ENCODE results near the gene CHRNA9.

The CHRNA9 gene

GRCh38 chr4:40308528-40309122 is 26.5 kb upstream of the CHRNA9 start:
- DNase-seq (ENCODE audit: low spot score), result no peak

- peak; percentile 60 for DNase-seq (ENCODE audit: low spot score)
These were observed 25.8 kb upstream of the CHRNA9 start for GRCh38 chr4:40309250-40309774.

- DNase-seq (ENCODE audit: low spot score), result no peak
These were observed 24.9 kb upstream of the CHRNA9 start for GRCh38 chr4:40310225-40310624.

- DNase-seq (ENCODE audit: low spot score), result no peak
These were observed 23.3 kb upstream of the CHRNA9 start for GRCh38 chr4:40311811-40312346.

GRCh38 chr4:40314951-40315350 is 20.2 kb upstream of the CHRNA9 start:
- no peak for DNase-seq (ENCODE audit: low spot score)

- DNase-seq (ENCODE audit: low spot score), result no peak
These were observed 18.8 kb upstream of the CHRNA9 start for GRCh38 chr4:40316333-40316781.

- peak; percentile 79 for DNase-seq (ENCODE audit: low spot score)
These were observed 18.1 kb upstream of the CHRNA9 start for GRCh38 chr4:40316782-40317635.

GRCh38 chr4:40317916-40318658 is 17.0 kb upstream of the CHRNA9 start:
- no peak for DNase-seq (ENCODE audit: low spot score)

- DNase-seq (ENCODE audit: low spot score), result peak; percentile 10
These were observed 13.4 kb upstream of the CHRNA9 start for GRCh38 chr4:40321574-40322275.

- DNase-seq (ENCODE audit: low spot score), result no peak
These were observed 12.3 kb upstream of the CHRNA9 start for GRCh38 chr4:40322811-40323210.

- DNase-seq (ENCODE audit: low spot score), result no peak
These were observed 11.3 kb upstream of the CHRNA9 start for GRCh38 chr4:40323866-40324265.

- DNase-seq (ENCODE audit: low spot score), result peak; percentile 64
These were observed 9.6 kb upstream of the CHRNA9 start for GRCh38 chr4:40325406-40326019.

- DNase-seq (ENCODE audit: low spot score), result no peak
These were observed 7.8 kb upstream of the CHRNA9 start for GRCh38 chr4:40327340-40327739.

- no peak for DNase-seq (ENCODE audit: low spot score)
These were observed 6.8 kb upstream of the CHRNA9 start for GRCh38 chr4:40328383-40328782.

- no peak for DNase-seq (ENCODE audit: low spot score)
These were observed 5.3 kb upstream of the CHRNA9 start for GRCh38 chr4:40329805-40330204.

- DNase-seq (ENCODE audit: low spot score), result no peak
These were observed 4.6 kb upstream of the CHRNA9 start for GRCh38 chr4:40330536-40330935.

- no peak for DNase-seq (ENCODE audit: low spot score)
These were observed 3.9 kb upstream of the CHRNA9 start for GRCh38 chr4:40331101-40331745.

- DNase-seq (ENCODE audit: low spot score), result no peak
These were observed 3.2 kb upstream of the CHRNA9 start for GRCh38 chr4:40331961-40332360.

- peak; percentile 75 for DNase-seq (ENCODE audit: low spot score)
These were observed 1.2 kb upstream of the CHRNA9 start for GRCh38 chr4:40333921-40334352.

- DNase-seq (ENCODE audit: low spot score), result no peak
These were observed 377 bp downstream of the CHRNA9 start for GRCh38 chr4:40335525-40335894.

GRCh38 chr4:40337051-40337450 is 1.9 kb downstream of the CHRNA9 start:
- no peak for DNase-seq (ENCODE audit: low spot score)

Measured in SW480 (cell line).